HG02840 (cell line): ENCODE data around the gene HMGCS1.
"Not testable (repeated sequence)": the region's sequence is repeated elsewhere in the genome, so short reads cannot be mapped to it uniquely, and the experiment has no call there.

Experiments
- ATAC-seq: cut with Tn5 transposase; IDR thresholded peaks from one replicate; pipeline ENCODE4 v1.9.1; 2021; ENCODE audit warnings: mild to moderate bottlenecking, moderate library complexity, moderate number of reproducible peaks; ENCODE audit not compliant: unreplicated experiment, low FRiP score

Gene HMGCS1

GRCh38 chr5:43313035-43313853 is at the start of gene HMGCS1:
Gene HMGCS1 (minus strand): TSS chr5:43313412. CDS start chr5:43298965, 14,447 bp downstream.
- ATAC-seq = peak; percentile 96

- ATAC-seq = no peak
Observed at GRCh38 chr5:43358726-43359125, 45.5 kb upstream of the HMGCS1 start.

- ATAC-seq = no peak
Observed at GRCh38 chr5:43358301-43358700, 45.1 kb upstream of the HMGCS1 start.

GRCh38 chr5:43357878-43358281 is 44.7 kb upstream of the HMGCS1 start:
- no peak for ATAC-seq

GRCh38 chr5:43357067-43357466 is 43.9 kb upstream of the HMGCS1 start:
- ATAC-seq = no peak

- ATAC-seq = no peak
Observed at GRCh38 chr5:43354774-43355173, 41.6 kb upstream of the HMGCS1 start.

GRCh38 chr5:43353668-43354067 is 40.5 kb upstream of the HMGCS1 start:
- no peak for ATAC-seq

- ATAC-seq = no peak
Observed at GRCh38 chr5:43352915-43353314, 39.7 kb upstream of the HMGCS1 start.

GRCh38 chr5:43352131-43352530 is 38.9 kb upstream of the HMGCS1 start:
- ATAC-seq = no peak

GRCh38 chr5:43348861-43349363 is 35.7 kb upstream of the HMGCS1 start:
- ATAC-seq = no peak

GRCh38 chr5:43348207-43348606 is 35.0 kb upstream of the HMGCS1 start:
- no peak for ATAC-seq

- ATAC-seq = no peak
Observed at GRCh38 chr5:43338862-43339261, 25.6 kb upstream of the HMGCS1 start.

- no peak for ATAC-seq
Observed at GRCh38 chr5:43336159-43336558, 22.9 kb upstream of the HMGCS1 start.

GRCh38 chr5:43335681-43336080 is 22.5 kb upstream of the HMGCS1 start:
- no peak for ATAC-seq

GRCh38 chr5:43332401-43332800 is 19.2 kb upstream of the HMGCS1 start:
- ATAC-seq = no peak

GRCh38 chr5:43325624-43326023 is 12.4 kb upstream of the HMGCS1 start:
- not testable (repeated sequence) for ATAC-seq

GRCh38 chr5:43323488-43323887 is 10.3 kb upstream of the HMGCS1 start:
- ATAC-seq = not testable (repeated sequence)

GRCh38 chr5:43320846-43321245 is 7.6 kb upstream of the HMGCS1 start:
- no peak for ATAC-seq

GRCh38 chr5:43316421-43316820 is 3.2 kb upstream of the HMGCS1 start:
- no peak for ATAC-seq

- no peak for ATAC-seq
Observed at GRCh38 chr5:43315682-43316081, 2.5 kb upstream of the HMGCS1 start.

GRCh38 chr5:43315263-43315662 is 2.1 kb upstream of the HMGCS1 start:
- no peak for ATAC-seq

GRCh38 chr5:43314724-43315123 is 1.5 kb upstream of the HMGCS1 start:
- ATAC-seq = no peak
